KOPT-K1 (cell line): ENCODE measurements around the gene KAZN.

ENCODE experiments used
- H3K27ac ChIP-seq: fragments of 200-600 bp; sonication (generic); 2 replicates; pipeline ENCODE4 v1.5.1; 2016; ENCODE audit warnings: antibody characterized with exemption, mild to moderate bottlenecking, low read depth, low read length; ENCODE audit not compliant: poor library complexity, severe bottlenecking
- H3K36me3 ChIP-seq: fragments of 200-600 bp; sonication (generic); 2 replicates; pipeline ENCODE4 v1.5.1; 2017; ENCODE audit warnings: antibody characterized with exemption, mild to moderate bottlenecking, low read length, moderate library complexity; ENCODE audit not compliant: insufficient read depth
- H3K9me3 ChIP-seq: fragments of 200-600 bp; sonication (generic); 2 replicates; pipeline ENCODE4 v1.5.1; 2017; ENCODE audit warnings: antibody characterized with exemption, low read length, mild to moderate bottlenecking; ENCODE audit not compliant: insufficient read depth, poor library complexity, severe bottlenecking

KAZN gene

GRCh38 chr1:14636897-14637632 lies 38.6 kb downstream of the KAZN start:
- no peak overlapping the region for H3K27ac ChIP-seq
- H3K36me3 ChIP-seq = no peaks in the 10 kb centered on the region
- no peaks in the 10 kb centered on the region for H3K9me3 ChIP-seq

GRCh38 chr1:14639291-14640050 lies 41.0 kb downstream of the KAZN start:
- no peaks in the 10 kb centered on the region for H3K36me3 ChIP-seq
- peaks cover 9% of the 10 kb centered on the region for H3K9me3 ChIP-seq
- no peak overlapping the region for H3K27ac ChIP-seq

- H3K36me3 ChIP-seq = no peaks in the 10 kb centered on the region
These were observed 44.2 kb downstream of the KAZN start for GRCh38 chr1:14642712-14643111.

DNA sequence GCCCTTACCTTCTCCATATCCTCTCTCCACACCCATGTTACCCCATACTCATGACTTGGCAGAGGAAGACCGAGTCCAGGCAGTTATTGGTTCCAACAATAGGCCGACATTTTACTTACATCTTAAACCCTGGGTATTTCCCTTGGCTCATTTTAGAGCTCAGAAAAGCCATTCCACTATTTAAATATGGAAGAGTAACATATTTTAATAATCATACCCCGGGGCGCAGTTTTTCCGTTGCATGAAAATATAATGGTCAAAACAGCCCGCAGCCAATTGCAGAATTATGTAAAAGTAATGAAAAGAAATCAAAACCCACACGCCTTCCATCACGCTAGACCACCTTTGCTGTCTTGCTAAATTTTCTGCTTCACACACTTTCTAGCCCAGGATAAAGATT lies 48.5 kb downstream of the KAZN start:
- peaks cover 25% of the 10 kb centered on the region for H3K9me3 ChIP-seq
- H3K27ac ChIP-seq = no peak overlapping the region
- H3K36me3 ChIP-seq = no peaks in the 10 kb centered on the region

More at GRCh38 chr1:14642712-14643111, 44.2 kb downstream of the KAZN start:
- H3K9me3 ChIP-seq = peaks cover 25% of the 10 kb centered on the region
- no peak overlapping the region for H3K27ac ChIP-seq

GRCh38 chr1:14647777-14648176 lies 49.3 kb downstream of the KAZN start:
- no peaks in the 10 kb centered on the region for H3K36me3 ChIP-seq
- peaks cover 24% of the 10 kb centered on the region for H3K9me3 ChIP-seq
- H3K27ac ChIP-seq = no peak overlapping the region

- Histone ChIP-seq H3K9me3 (peaks cover 18% of the 10 kb centered on the region), H3K36me3 (no peaks in the 10 kb centered on the region), H3K27ac (no peak overlapping the region)
These were observed 49.9 kb downstream of the KAZN start for GRCh38 chr1:14648391-14648790.

DNA sequence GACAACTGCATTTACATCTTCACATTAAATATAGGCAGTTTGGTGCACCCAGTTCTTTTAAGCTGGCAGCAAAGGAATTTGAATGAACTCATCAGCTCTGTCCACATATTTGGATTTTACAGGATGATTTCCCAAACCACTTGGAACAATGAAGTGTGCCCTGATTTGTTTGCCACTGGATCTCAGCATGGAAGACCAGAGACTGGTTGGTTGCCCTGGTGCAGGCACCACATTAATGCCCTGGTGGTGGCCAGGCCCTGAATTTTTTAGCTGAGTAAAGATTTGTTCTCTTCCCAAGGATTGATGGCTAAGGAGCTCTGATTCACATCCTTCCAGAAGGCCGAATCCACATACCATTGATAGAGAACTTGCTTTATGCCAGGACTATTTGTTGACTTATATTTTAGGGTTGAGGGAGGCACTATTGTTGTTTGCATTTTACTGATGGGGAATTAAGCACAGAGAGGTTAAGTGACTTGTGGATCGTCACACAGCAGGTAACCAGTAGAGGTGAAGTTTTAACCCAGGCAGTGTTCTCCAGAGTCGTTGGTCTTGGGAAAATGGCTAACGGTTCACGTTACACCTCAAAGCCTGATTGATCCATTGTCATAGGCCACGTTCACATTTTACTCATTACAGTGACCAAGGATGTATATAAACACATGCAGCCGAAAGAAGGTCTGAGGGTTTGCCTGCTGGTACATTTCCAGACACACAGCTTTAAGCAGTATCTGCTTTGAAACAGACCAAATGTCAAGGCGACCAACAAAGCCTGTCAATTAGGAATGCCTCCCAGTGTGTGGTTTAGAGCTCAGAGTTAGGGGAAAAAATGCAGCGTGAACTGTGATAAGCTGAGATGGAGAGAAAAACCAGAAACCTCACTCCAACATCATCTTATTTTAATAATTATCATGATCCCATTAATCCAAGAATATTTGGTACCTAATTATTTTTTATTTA lies 50.7 kb downstream of the KAZN start:
- H3K36me3 ChIP-seq = no peaks in the 10 kb centered on the region
- H3K27ac ChIP-seq = no peak overlapping the region
- H3K9me3 ChIP-seq = peaks cover 16% of the 10 kb centered on the region

GRCh38 chr1:14649976-14650375 lies 51.5 kb downstream of the KAZN start:
- Histone ChIP-seq H3K36me3 (no peaks in the 10 kb centered on the region), H3K27ac (no peak overlapping the region), H3K9me3 (peaks cover 11% of the 10 kb centered on the region)

DNA sequence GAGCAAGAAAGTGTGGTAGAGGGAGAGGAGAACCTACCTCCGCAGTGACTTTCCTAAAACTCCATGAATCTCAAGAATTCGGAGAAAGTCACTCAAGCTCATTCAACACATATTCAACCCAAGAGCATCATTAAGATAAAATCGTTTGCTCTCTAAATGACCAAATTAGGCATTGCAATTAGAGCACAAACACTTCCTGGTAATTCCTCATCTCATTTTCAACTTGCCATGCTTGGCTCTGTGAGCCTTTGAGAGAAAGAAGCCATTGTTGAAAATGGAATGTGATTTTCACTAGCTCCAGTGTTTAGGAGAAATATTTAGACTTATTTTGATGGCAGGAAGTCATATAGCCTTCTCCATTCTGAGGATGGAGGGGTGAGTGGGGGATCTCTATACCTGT lies 52.5 kb downstream of the KAZN start:
- H3K36me3 ChIP-seq = no peaks in the 10 kb centered on the region
- H3K27ac ChIP-seq = no peak overlapping the region
- H3K9me3 ChIP-seq = peaks cover 1% of the 10 kb centered on the region

- no peaks in the 10 kb centered on the region for H3K9me3 ChIP-seq
- H3K36me3 ChIP-seq = no peaks in the 10 kb centered on the region
- H3K27ac ChIP-seq = no peak overlapping the region
These were observed 54.4 kb downstream of the KAZN start for GRCh38 chr1:14652840-14653239.

GRCh38 chr1:14653461-14653960 lies 55.0 kb downstream of the KAZN start:
- H3K36me3 ChIP-seq = no peaks in the 10 kb centered on the region
- H3K27ac ChIP-seq = no peak overlapping the region
- H3K9me3 ChIP-seq = no peaks in the 10 kb centered on the region

DNA sequence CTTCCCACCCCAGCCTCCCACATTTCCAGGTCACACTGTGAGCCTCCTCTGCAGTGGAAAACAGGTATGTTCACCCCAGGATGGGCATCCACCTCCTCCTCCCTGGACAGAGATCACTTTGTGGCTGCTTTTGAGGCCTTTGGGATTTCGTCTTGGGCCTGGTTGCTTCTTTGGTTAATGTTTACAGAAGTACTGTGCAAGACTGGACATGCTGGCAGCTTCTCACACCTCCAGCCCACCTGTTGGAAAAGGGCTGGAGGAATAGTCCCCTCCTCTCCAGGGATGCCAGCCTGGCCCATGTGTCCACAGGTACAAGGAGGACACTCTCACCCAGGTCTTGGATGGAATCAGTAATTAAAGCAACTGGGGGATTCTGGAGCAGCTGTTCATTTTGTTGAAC lies 56.1 kb downstream of the KAZN start:
- H3K36me3 ChIP-seq = no peaks in the 10 kb centered on the region
- no peak overlapping the region for H3K27ac ChIP-seq
- no peaks in the 10 kb centered on the region for H3K9me3 ChIP-seq

DNA sequence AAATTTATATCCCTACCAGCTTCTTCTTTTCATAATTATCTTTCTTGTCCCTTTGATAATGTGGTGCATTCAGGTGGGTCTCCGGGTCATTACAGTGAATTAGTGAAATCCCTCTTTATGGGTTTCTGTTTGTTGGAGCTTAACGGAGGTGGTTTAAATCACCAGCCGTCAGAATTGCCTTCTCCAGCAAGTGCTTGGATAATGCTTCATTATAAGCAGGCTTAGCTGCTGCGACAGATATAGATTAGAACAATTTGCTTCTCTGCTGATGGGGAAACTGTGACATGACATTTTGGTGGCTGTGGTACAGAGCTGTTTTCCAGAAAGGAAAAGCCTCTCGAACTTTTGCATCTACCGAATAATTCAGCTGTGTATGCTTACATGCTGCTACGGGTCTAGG lies 56.9 kb downstream of the KAZN start:
- Histone ChIP-seq H3K27ac (no peak overlapping the region), H3K36me3 (no peaks in the 10 kb centered on the region), H3K9me3 (no peaks in the 10 kb centered on the region)

DNA sequence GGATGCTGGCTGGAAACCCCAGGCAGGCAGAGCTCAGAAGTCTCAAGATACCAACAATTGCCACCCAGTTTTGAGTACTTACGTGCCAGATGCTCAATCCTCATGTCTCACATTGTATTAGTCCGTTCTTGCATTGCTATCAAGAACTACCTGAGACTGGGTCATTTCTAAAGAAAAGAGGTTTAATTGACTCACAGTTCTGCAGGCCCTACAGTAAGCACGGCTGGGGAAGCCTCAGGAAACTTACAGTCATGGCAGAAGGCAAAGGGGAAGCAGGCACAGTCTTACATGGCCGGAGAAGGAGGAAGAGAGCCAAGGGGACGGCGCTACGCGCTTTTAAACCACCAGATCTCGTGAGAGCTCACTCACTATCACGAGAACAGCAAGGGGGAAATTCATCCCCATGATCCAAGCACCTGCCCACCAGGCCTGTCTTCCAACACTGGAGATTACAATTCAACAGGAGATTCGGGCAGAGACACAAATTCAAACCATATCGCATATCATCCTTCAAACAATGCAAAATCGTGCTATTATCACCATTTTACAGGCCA lies 58.0 kb downstream of the KAZN start:
- H3K9me3 ChIP-seq = no peaks in the 10 kb centered on the region
- H3K27ac ChIP-seq = no peak overlapping the region

More for the DNA sequence above, 58.0 kb downstream of the KAZN start:
- no peaks in the 10 kb centered on the region for H3K36me3 ChIP-seq
